Measurements from ENCODE around the gene MMP1.

DNA sequence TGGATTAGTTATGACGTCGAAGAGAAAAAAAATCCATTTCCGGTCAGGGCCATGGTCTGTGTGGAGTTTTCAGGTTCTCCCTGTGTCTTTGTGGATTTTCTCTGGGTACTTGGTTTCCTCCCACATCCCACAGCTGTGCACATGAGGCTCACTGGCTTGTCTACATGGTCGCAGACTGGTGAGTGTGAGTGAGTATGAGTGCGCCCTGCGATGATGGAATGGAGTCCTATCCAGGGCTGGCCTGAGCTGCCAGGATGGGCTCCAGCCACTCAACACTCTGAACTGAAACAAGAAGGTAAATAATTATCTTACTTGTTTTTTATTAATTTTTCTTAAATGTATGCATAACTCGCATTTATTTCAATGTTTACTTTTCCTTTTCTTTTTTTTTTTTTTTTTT is 34.7 kb upstream of the MMP1 start:
- TF ChIP-seq CTCF (IDR thresholded peaks at IDR 0.05 in 2 of 3, conservative IDR thresholded peaks at IDR 0.05 in 1 of 3; ENCODE audit: borderline replicate concordance in 1 of 3, insufficient read depth in 1 of 3, low read depth in 2 of 3, low read length in 2 of 3) (no peak), POLR2AphosphoS5 (IDR thresholded peaks at IDR 0.05; ENCODE audit: low read depth, low read length) (no peak), ELF1 (IDR thresholded peaks at IDR 0.05; ENCODE audit: borderline replicate concordance, low read depth) (no peak), TCF7L2 (IDR thresholded peaks at IDR 0.05; ENCODE audit: borderline replicate concordance, extremely low read depth, insufficient read depth, insufficient read length) (no peak), ZNF274 (IDR thresholded peaks at IDR 0.05; ENCODE audit: low read depth, low read length) (no peak), CEBPB (IDR thresholded peaks at IDR 0.05; ENCODE audit: low read depth) (no peak), ATF3 (IDR thresholded peaks at IDR 0.05) (no peak), EGR1 (IDR thresholded peaks at IDR 0.05; ENCODE audit: low read depth) (no peak), EZH2 (IDR thresholded peaks at IDR 0.05) (no peak), EZH2phosphoT487 (IDR thresholded peaks at IDR 0.05; ENCODE audit: borderline replicate concordance) (no peak), RAD21 (IDR thresholded peaks at IDR 0.05; ENCODE audit: low read depth) (no peak)
- TF ChIP-seq, protein P1, sequence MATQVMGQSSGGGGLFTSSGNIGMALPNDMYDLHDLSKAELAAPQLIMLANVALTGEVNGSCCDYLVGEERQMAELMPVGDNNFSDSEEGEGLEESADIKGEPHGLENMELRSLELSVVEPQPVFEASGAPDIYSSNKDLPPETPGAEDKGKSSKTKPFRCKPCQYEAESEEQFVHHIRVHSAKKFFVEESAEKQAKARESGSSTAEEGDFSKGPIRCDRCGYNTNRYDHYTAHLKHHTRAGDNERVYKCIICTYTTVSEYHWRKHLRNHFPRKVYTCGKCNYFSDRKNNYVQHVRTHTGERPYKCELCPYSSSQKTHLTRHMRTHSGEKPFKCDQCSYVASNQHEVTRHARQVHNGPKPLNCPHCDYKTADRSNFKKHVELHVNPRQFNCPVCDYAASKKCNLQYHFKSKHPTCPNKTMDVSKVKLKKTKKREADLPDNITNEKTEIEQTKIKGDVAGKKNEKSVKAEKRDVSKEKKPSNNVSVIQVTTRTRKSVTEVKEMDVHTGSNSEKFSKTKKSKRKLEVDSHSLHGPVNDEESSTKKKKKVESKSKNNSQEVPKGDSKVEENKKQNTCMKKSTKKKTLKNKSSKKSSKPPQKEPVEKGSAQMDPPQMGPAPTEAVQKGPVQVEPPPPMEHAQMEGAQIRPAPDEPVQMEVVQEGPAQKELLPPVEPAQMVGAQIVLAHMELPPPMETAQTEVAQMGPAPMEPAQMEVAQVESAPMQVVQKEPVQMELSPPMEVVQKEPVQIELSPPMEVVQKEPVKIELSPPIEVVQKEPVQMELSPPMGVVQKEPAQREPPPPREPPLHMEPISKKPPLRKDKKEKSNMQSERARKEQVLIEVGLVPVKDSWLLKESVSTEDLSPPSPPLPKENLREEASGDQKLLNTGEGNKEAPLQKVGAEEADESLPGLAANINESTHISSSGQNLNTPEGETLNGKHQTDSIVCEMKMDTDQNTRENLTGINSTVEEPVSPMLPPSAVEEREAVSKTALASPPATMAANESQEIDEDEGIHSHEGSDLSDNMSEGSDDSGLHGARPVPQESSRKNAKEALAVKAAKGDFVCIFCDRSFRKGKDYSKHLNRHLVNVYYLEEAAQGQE (IDR thresholded peaks at IDR 0.05; ENCODE audit: low read depth), result no peak
